GM18511 (cell line): Measurements from ENCODE around the gene WNT2B.

Experiments
- ATAC-seq: cut with Tn5 transposase; IDR thresholded peaks from one replicate; pipeline ENCODE4 v1.9.1; 2021; ENCODE audit warnings: mild to moderate bottlenecking, moderate library complexity; ENCODE audit not compliant: unreplicated experiment

WNT2B gene

DNA sequence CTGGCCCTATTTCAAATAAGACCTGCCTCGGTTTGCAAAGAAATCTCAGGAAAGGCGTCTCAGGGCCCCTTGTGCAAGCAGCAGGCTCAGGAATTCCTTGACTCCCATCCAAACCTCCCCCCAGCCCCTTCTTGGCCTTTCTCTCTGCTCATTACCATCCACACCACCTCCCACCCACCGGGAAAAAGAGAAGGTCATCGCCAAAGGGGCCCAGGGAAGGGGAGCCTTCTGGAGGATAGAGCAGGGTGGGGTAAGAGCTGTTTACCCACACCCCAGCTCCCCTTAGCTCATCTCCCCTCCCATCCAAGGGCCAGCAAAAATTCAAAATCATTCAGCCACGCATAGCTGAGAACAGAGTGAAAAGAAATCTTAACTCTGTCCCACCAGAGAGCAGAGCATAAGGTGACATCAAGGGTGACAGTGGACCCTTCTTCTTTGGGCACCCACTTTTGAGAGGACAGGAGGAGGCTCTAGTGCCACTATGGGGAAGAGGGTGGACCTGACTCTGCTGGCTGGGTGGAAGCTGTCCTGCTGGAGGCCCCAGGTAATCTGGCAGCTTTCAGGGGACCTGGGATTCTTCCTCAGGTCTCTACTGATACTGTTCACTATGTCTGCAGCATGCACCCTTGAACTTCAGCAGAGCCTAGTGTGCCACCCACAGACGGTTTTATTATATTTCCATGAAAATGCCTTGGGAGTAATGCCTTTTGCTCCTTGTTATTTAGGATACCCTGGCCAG is 3.9 kb upstream of the WNT2B start:
- ATAC-seq = no peak

DNA sequence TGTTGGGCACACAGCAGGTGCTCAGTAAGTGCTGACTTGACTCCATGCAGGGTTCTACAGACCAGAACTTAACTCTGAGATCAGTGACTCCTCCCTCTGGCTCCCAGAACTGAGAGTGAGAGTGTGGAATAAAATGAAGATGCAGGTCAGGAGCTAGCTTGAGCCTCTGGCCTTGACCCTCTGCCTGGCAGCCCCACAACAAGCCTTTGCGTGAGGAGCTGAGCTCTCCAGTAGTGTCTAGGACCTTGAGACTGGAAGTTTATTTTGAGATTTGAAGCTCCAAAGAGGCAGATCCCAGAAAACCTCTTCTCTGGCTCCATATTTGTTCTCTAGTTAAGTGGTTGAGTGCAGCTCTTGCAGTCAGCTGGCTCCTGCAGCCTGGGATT is 3.4 kb upstream of the WNT2B start:
- ATAC-seq = no peak

DNA sequence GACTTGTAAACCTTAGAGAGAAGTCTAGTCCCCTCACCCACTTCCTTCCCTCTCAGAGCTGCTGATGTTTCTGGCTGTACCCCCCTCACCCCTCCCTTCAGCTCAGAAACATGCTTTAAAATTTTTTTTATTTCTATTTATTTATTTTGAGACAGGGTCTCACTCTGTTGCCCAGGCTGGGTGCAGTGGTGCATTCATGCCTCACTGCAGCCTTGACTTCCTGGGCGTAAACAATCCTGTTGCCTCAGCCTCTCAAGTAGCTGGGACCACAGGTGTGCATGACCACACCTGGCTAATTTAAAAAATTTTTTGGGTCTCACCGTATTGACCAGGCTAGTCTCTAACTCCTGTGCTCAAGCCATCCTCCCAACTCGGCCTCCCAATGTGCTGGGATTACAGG is 2.9 kb upstream of the WNT2B start:
- ATAC-seq = no peak

DNA sequence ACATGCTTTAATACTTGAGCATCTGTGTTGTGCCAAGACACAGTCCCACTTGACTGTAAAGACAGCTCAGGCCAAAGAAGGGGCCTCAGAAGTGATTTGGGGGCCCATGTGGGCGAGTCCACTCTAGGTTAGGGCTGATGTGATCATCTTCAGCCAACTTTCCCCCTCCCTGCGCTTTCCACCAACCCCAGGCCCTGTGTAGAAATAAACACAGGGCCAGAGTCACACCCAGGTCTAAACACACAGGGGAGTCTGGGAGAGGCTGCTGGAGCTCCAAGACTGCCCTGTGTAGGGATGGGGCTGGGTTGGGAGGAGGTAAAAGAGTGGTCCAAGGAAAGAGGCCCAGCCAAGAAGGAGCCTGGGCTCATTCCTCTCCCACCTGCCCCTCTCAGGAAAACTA is 2.5 kb upstream of the WNT2B start:
- no peak for ATAC-seq

DNA sequence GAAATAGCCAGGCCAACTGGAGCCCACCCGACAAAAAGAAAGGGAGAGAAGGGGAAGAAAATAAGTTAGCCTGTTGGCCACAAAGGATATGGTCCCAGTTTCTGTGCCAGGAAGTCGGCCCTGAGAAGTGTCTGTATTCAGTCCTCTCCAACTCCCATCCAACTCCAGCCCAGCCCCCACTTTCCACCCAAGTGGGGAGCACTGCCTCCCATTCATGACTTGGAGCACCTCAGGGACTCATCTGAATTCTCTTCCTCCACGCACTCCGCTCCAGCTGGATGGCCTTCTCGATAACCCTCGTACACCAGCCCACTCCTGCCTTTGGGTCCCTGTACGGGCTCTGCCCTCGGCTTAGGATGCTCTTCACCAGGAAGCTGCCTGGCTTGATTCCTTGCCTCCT is 2.0 kb upstream of the WNT2B start:
- no peak for ATAC-seq

DNA sequence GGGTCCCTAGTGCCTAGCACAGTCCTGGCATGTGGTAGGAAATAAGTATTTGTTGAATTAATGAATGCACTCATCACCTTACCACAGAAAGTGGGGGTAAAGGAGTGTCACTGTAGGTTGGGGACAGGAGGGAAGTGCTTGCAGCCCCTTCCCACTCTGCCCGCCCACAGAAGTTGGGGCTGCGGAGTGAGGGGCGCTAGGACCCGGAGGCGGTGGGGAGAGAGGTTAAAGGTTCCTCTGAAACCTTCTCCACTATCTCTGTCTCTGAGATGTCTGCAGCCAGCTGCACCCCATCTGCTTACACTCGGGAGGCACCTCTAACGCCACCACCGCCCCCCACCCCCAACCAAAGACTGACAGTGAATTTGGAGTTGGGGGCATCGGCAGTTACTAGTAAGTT is 1.4 kb upstream of the WNT2B start:
- ATAC-seq = no peak

DNA sequence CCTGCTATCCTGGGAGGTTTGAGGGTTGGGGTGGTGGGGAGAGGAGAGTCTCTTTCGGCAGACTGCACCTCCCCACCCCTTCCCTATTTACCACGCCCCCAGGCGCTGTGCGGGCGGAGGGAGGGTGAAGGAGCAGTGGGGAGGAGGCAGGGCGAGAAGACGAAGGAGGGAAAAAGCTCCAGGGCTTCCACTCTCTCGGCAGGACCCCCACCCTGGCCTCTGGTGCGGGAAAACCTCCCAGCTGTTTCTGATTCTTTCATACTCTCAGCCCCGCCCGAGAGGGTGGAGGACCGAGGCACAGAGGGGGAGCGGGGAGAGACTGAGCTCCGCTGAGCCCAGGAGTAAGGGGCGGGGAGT is 866 bp upstream of the WNT2B start:
- ATAC-seq = peak; percentile 22

DNA sequence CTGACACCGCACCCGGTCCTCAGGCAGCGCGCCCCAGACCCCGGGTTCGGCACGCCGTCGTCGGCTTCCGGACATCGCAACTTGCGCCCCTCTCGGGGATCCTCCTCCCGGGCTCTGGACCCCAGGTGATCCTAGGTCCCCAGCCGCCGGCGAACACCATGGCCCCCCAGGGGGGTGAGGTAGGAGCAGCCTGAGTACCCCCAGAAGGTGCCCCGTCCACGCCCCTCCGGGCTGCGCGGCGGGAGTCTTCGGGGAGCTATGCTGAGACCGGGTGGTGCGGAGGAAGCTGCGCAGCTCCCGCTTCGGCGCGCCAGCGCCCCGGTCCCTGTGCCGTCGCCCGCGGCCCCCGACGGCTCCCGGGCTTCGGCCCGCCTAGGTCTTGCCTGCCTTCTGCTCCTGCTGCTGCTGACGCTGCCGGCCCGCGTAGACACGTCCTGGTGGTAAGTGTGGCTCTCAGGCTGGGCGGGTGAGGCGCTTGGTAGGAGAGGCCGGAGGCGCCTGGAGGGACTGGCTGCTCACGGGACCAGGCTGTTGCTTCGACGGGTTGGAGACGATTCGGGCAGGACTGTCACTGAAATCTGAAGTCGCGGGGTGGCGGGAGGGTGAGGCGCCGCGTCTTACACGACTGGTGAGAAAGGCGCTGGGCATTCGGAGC is 367 bp downstream of the WNT2B start:
- no peak for ATAC-seq

DNA sequence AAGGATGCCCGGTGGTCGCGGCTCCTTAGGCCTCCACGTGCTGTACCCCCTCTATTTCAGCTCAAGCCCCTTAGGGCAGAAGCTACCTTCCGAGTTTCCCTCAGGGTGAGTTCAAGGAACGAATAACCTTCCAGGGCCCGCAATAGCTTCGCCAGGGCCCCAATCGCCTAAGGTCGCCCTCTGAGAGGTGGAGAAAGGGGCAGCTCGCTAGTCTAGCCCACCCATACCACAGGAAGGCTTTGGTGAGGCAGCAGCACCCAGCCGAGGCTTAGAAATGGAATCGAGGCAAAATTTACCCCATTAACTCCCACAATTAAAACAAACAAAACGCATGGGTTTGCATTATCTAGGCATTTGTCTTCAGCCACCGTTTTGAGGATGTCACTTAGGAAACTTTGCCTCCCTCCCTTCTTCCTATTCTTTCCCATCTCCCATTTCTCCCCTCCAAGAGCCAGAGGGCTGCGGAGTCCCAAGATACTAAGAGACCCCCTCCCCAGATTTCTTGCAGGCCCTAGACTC is 954 bp downstream of the WNT2B start:
- no peak for ATAC-seq

DNA sequence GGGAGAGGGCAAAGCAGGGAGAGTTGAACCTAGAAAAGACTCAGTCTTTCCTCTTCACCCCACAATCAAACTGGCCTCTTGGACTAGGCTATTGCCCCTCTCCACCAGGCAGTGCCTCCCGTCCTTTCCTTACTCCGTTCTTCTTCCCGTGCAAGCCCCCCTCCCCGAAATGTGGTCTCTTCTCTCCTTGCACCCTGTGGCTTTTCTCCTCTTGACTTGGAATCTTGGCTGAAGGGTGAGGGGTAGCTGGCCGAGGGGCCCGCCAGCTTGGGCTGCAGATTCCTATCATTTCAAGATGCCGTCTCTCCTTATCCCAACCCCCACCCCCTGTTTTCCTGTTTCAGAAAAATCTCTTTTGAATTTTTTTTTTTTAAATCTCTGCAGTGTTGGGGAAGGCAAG is 1.6 kb downstream of the WNT2B start:
- ATAC-seq = no peak

DNA sequence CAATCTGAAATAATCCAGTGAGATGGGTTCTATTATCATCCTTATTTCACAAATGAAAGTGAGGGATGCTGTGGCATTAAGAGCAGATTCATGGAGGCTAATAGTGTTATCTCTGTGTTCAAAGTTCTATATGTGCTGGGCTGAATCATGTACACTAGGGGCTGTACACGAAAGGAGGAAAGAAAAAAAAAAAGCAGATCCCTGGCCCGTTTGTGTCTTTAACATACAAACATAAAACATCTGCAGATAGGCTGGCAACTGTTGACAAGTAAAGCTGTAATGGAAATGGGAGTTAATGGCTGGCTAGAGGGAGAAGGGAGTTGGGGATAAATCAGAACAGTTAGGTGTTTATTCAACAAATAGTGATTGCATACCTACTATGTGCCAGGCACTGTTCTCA is 3.1 kb downstream of the WNT2B start:
- ATAC-seq = no peak

DNA sequence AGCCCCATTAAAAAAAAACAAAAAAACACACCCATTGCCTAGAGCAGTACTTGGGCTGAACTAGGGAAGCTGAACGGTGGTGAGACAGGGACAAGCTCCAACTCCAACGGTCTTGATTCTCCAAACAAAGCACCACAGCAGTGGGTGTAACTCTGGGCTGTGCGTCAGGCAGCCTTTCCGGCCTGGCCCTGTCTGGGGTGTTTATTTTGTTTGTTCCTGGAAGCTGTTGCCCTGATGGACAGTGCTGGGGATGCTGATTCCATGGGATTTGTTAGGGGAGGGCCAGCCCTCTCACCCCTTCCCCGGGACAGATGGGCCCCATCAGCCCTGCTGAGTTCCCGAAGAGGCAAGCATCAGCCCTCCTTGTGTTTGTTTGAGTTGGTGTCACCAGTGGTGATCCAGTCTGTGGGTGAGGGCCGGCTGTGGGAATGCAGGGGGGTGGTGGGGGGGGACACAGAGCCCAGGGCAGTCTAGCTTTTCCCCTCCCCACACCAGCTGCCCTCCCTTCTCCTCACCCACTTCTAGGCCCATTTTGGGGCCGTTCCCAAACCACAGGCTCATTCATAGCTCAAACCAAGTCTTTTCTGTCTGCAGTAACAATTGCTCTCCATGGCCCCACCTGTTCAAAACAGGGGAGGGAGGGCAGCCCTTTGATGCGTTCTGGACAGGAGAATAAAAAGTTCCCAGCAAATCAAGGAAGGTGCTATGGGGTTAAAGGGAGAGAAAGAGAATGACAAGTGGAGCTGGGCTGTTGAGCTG is 4.5 kb downstream of the WNT2B start:
- ATAC-seq = no peak

DNA sequence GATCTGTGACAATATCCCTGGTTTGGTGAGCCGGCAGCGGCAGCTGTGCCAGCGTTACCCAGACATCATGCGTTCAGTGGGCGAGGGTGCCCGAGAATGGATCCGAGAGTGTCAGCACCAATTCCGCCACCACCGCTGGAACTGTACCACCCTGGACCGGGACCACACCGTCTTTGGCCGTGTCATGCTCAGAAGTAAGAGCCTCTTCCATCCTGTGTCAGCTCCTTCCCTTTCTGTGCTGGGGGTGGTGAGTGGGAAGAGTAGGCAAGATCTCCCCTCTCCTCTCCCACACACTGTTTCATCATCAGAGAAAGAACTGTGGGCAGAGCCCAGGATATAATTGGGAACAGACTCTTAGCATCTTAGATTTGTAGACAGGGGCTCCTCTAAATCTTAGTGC is 6.1 kb downstream of the WNT2B start:
- ATAC-seq = no peak

DNA sequence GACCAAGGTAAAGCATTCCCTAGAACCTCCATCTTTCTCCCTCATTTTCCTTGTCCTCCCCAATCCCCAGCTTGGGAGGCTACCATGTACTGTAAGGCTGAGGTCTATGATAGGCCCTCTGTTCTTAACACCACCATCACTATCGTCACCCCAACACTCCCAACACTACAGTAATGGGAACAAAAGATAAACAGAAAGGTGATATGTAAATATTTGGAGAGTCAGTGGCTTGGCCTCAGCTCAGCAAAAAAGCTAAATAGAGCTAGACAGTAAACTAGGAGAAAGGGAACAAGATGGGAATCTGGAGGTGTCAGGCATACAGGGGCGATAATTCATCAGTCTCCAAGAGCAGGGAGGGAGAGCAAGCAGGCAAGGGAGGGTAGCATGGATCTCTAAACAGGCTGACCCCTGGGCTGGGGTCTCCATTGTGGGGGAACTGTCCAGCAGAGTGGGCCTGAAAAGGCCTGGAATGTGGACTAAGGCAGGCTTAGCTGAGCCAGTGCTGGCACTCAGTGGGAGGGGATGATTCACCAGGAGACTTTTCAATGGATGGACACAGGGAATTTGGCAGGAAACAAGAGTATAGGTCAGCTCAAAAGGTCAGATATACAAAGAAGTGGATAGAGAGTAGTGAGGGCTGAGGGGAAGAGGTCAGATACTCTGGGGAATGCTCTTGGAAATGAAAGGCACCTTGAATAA is 6.7 kb downstream of the WNT2B start:
- ATAC-seq = no peak

DNA sequence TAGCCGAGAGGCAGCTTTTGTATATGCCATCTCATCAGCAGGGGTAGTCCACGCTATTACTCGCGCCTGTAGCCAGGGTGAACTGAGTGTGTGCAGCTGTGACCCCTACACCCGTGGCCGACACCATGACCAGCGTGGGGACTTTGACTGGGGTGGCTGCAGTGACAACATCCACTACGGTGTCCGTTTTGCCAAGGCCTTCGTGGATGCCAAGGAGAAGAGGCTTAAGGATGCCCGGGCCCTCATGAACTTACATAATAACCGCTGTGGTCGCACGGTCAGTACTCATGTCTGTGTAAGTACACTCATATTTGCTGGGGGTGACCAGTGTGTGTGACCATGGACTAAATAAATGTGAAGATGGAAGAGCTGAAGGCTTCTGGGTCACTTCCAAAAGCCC is 7.4 kb downstream of the WNT2B start:
- ATAC-seq = no peak

DNA sequence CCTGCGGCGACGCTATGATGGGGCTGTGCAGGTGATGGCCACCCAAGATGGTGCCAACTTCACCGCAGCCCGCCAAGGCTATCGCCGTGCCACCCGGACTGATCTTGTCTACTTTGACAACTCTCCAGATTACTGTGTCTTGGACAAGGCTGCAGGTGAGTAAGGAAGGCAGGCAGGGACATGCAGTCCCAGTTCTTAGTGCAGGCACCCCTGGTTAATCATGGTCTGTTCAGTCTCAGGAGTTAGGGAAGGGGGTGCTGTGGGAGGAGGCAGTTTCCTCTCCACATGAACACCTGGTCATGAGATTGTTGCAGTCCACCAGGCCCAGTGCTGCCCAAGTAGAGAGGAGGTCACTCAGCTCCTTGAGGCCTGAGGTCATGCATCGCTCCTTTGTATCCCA is 8.5 kb downstream of the WNT2B start:
- ATAC-seq = no peak

DNA sequence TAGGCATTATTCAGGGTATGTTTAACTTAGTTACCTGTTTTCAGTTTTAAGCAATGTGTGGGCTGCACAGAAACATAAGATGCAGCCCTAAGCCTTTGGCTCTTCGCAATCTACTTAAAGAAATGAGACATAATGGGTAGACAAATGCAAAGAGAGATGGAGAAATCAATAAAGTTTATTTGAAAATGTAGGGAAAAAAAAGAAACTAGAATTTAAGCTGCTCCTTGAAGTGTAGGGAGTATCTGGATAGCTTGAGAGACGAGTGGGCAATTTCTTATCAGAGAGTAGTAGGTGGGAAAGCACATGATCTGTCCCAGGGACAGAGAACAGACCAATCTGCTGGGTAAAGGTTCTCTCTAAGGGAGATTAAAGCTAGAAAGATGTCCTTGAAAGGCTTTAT is 8.9 kb downstream of the WNT2B start:
- ATAC-seq = no peak

DNA sequence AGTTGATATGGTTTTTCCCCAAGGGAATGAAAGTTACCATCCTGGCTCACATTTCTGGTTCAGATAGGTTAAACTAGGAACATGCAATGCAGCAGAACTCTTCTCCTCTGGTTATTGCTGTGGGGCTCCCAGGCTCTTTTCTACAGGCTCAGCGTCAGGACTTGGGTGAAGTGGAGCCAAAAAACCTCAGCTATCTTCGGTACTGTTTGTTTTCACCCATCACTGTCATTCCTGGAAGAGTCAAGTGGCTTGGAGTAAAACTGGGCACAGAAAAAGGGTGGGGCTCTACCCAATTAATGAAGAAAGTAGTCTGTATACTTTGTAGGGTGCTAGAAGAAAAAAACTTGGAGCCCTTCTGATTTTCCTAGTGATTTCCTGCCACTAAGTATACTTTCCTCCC is 9.4 kb downstream of the WNT2B start:
- no peak for ATAC-seq

DNA sequence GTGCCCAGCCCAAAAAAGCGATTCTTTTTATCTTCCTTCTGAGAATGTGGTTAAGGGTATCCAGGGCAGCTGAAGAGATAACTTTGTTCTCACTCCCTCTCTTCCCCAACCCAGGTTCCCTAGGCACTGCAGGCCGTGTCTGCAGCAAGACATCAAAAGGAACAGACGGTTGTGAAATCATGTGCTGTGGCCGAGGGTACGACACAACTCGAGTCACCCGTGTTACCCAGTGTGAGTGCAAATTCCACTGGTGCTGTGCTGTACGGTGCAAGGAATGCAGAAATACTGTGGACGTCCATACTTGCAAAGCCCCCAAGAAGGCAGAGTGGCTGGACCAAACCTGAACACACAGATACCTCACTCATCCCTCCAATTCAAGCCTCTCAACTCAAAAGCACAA is 11.4 kb downstream of the WNT2B start:
- ATAC-seq = no peak

DNA sequence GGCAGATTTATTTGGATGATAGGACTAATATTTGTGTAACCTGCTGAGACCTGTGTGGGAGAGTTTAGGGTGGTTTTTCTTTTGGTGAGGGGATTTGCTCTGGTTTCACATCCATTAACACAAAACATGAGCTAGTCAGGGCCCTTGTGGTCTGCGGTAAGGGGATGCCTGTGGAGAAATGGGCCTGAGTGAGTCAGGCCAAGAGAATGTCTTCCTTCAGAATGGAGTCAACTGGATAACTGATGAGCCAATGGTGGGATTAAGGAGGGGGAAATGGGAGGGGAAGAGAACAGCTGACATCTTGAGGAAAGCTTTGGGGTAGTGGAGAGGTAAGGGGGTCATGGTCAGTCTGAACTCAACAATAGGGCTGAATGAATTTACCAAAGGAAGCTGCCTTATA is 13.9 kb downstream of the WNT2B start:
- ATAC-seq = no peak

DNA sequence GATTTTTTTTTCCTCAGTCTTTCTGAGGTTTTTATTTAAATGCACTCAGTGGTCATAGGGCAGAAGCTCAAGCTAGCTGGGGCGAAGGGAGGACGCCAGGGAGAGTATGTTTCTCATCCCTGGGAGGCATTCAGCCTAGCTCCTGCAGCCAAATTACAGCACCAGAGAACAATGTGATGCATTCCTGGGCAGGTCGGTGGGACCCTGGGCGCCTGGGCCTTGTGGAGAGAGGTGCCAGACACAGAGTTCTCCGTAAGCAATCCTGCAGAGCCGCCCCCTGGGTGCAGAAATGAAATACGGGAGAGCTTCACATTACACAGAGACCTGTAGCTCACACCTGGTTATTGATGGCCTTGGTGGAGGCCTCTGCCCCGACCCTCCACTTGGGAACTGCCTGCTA is 15.5 kb downstream of the WNT2B start:
- ATAC-seq = no peak

DNA sequence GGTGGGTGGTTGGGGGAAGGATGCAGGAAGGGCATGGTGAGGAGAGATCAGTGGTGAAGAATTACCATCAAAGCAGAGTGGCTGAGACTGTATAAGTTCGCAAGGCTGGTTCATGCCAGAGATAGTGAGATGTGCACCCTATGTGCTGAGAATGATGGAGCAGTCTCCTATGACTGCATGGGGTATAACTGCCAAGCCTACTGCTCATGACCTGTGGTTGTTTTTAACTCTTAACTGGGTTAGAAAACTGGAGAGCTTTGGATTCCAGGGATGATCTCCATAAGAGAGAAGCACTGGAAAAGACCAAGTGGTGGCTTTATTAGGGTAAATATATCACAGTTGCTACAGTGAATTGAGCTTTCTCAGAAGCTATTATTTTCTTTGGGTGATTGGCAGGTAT is 16.2 kb downstream of the WNT2B start:
- no peak for ATAC-seq
